ENCODE results near the gene SPTBN4.

SPTBN4 gene

DNA sequence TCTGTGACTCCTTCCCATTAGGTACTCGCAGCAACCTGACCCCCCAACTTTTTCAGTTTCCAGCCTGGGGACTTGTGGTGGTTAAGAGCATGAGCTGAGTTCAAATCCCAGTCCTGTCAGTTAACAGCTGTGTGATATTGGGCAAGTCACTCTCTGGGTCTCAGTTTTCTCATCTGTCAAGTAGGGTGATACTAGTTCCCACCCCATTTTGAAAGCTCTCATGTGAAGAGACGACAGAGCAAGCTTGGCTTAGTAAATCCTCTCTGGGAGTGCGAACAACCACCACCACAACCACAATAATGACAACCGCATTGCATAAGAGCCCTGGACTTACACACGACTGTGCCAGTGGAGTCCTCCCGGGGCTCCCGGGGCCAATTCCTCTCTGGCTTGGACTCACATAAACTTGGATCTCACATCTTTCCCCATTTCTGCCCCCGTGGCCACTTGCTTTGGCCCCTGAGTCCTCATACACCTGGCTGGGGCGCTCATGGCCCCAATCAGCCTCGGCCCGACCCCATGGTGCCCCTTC lies 1.7 kb upstream of the SPTBN4 start:
- Histone ChIP-seq H2AFZ (ENCODE audit: low read length) (peak overlapping the region; percentile 83), H3K27ac (ENCODE audit: low read length) (no peak overlapping the region), H3F3A (ENCODE audit: insufficient read depth, low read length) (0 out of 2 replicates have a peak, but pooled peaks cover 3% of the 10 kb centered on the region), H3K9ac (ENCODE audit: low read length) (peak overlapping the region; percentile 61), H3K79me2 (ENCODE audit: low read length) (no peaks in the 10 kb centered on the region), H3K9me2 (replicated peaks; ENCODE audit: insufficient read depth, low read length) (no peaks in the 10 kb centered on the region), H3K9me3 (replicated peaks; ENCODE audit: insufficient read depth, low read length) (no peaks in the 10 kb centered on the region), H4K20me1 (ENCODE audit: insufficient read depth, low read length) (no peaks in the 10 kb centered on the region), H3K4me1 (ENCODE audit: low read length) (peaks cover 20% of the 10 kb centered on the region), H3K4me3 (ENCODE audit: low read length) (peak overlapping the region; percentile 80), H3K27me3 (replicated peaks; ENCODE audit: insufficient read depth, low read length) (peaks cover 13% of the 10 kb centered on the region), H3K4me2 (ENCODE audit: low read depth, low read length) (peak overlapping the region; percentile 63), H3K36me3 (replicated peaks; ENCODE audit: insufficient read depth, low read length) (no peaks in the 10 kb centered on the region)
- DNase-seq = peak; percentile 26
- TF ChIP-seq, protein P1, sequence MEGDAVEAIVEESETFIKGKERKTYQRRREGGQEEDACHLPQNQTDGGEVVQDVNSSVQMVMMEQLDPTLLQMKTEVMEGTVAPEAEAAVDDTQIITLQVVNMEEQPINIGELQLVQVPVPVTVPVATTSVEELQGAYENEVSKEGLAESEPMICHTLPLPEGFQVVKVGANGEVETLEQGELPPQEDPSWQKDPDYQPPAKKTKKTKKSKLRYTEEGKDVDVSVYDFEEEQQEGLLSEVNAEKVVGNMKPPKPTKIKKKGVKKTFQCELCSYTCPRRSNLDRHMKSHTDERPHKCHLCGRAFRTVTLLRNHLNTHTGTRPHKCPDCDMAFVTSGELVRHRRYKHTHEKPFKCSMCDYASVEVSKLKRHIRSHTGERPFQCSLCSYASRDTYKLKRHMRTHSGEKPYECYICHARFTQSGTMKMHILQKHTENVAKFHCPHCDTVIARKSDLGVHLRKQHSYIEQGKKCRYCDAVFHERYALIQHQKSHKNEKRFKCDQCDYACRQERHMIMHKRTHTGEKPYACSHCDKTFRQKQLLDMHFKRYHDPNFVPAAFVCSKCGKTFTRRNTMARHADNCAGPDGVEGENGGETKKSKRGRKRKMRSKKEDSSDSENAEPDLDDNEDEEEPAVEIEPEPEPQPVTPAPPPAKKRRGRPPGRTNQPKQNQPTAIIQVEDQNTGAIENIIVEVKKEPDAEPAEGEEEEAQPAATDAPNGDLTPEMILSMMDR (IDR thresholded peaks at IDR 0.05; ENCODE audit: low read length) = no peak
- TF ChIP-seq EZH2 (optimal IDR thresholded peaks at IDR 0.05; ENCODE audit: low read depth, low read length) = no peak
- no peak for TF ChIP-seq EZH2phosphoT487 (IDR thresholded peaks at IDR 0.05; ENCODE audit: low read length)

DNA sequence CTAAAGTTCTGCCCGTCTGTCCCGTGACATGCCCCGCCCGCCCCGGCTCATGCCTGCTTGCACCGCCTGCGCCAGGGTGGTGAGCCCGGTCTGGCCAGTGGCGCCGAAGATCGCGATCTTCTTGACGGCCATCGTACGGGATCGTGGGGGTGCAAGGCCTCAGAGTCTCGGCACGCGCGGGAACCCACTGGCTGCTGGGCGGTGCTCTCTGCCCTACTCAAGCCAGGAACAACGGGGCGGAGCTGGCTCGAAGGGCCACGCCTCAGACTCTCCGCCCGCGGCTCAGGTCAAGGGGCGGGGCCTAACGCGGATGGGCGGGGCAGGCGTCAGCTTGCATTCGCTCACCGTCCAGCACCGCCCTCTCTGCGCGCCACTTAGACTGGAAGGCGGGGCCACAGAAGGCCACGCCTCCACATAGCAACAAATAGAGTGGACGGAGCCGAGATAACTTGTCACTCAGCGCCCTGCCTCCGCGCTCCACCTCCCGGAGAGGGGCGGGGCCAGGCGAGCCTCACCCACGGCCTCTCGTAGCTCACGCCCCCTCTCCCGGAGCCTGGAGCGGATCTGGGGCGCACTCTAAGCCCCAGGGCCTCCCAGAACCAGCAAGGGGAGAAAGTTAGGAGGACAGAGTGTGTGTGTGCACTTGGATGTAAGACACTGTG lies 1.1 kb upstream of the SPTBN4 start, which contains the start of gene BLVRB:
BLVRB (minus strand) TSS at position 189 of the 662 bp plus-strand sequence; CDS start at position 132, 57 bp downstream.
- no peaks in the 10 kb centered on the region for H3K36me3 ChIP-seq (replicated peaks; ENCODE audit: insufficient read depth, low read length)
- H3K9me2 ChIP-seq (replicated peaks; ENCODE audit: insufficient read depth, low read length) = no peaks in the 10 kb centered on the region
- TF ChIP-seq EZH2 (optimal IDR thresholded peaks at IDR 0.05; ENCODE audit: low read depth, low read length) (no peak), EZH2phosphoT487 (IDR thresholded peaks at IDR 0.05; ENCODE audit: low read length) (no peak)
- TF ChIP-seq, protein P1 (IDR thresholded peaks at IDR 0.05; ENCODE audit: low read length) = no peak
- H3K27ac ChIP-seq (ENCODE audit: low read length) = no peak within 1 kb of the TSS
- peak within 1 kb of the TSS; percentile 99 for H3K4me2 ChIP-seq (ENCODE audit: low read depth, low read length)
- DNase-seq = peak; percentile 99
- peak within 1 kb of the TSS; percentile 80 for H3K4me3 ChIP-seq (ENCODE audit: low read length)
- peak within 1 kb of the TSS; percentile 83 for H2AFZ ChIP-seq (ENCODE audit: low read length)
- peak within 1 kb of the TSS; percentile 61 for H3K9ac ChIP-seq (ENCODE audit: low read length)
- no peaks in the 10 kb centered on the region for H3K9me3 ChIP-seq (replicated peaks; ENCODE audit: insufficient read depth, low read length)
- H3K4me1 ChIP-seq (ENCODE audit: low read length) = peaks cover 20% of the 10 kb centered on the region
- 0 out of 2 replicates have a peak, but pooled peaks cover 3% of the 10 kb centered on the region for H3F3A ChIP-seq (ENCODE audit: insufficient read depth, low read length)
- H3K27me3 ChIP-seq (replicated peaks; ENCODE audit: insufficient read depth, low read length) = peaks cover 13% of the 10 kb centered on the region
- H4K20me1 ChIP-seq (ENCODE audit: insufficient read depth, low read length) = no peaks in the 10 kb centered on the region
- no peaks in the 10 kb centered on the region for H3K79me2 ChIP-seq (ENCODE audit: low read length)

DNA sequence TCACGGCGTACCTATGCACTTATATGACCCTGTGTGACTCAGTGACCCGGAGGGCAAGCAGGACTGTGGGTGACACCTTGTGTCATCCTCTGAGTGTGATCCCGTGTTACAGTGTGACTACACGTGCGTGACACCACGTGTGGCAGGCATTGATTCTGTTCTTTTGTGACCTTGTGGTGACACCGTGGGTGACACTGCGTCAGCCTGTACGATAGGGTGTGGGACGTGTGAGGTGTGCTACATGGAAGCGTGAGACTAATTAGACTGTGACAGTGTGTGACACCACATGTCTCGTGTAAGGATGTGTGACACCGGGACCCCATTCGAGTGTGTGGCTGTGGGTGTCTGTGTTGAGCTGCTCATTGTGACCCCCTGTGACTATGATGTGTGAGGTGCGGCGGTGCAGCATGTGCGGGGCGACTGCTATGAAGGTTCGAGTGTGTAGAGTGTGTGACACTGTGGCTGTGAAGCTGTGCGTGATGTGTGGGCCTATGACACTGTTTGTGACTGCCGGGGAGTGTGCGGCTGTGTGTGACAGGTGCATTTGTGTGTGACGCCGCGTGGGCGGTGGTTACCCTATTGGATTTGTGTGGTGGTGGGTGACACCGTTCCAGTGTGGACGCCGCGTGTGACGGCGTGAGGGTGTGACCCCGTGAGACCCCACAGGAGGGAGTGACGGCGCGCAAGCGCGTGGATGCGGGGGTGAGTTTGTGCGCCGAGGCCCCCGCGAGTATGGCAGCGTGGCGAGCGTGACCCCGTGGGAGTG lies 399 bp upstream of the SPTBN4 start:
- Histone ChIP-seq H3K27ac (ENCODE audit: low read length) (no peak overlapping the region), H3K9ac (ENCODE audit: low read length) (peak overlapping the region; percentile 1; the same call in 1 of the 2 replicates), H4K20me1 (ENCODE audit: insufficient read depth, low read length) (no peaks in the 10 kb centered on the region), H3K4me1 (ENCODE audit: low read length) (peaks cover 20% of the 10 kb centered on the region), H3K4me2 (ENCODE audit: low read depth, low read length) (peak overlapping the region; percentile 99), H3K9me3 (replicated peaks; ENCODE audit: insufficient read depth, low read length) (no peaks in the 10 kb centered on the region), H3K79me2 (ENCODE audit: low read length) (no peaks in the 10 kb centered on the region), H3K27me3 (replicated peaks; ENCODE audit: insufficient read depth, low read length) (peaks cover 13% of the 10 kb centered on the region), H3K4me3 (ENCODE audit: low read length) (peak overlapping the region; percentile 67), H3K36me3 (replicated peaks; ENCODE audit: insufficient read depth, low read length) (no peaks in the 10 kb centered on the region), H2AFZ (ENCODE audit: low read length) (peak overlapping the region; percentile 71), H3F3A (ENCODE audit: insufficient read depth, low read length) (0 out of 2 replicates have a peak, but pooled peaks cover 3% of the 10 kb centered on the region), H3K9me2 (replicated peaks; ENCODE audit: insufficient read depth, low read length) (no peaks in the 10 kb centered on the region)
- DNase-seq = no peak
- no peak for TF ChIP-seq EZH2phosphoT487 (IDR thresholded peaks at IDR 0.05; ENCODE audit: low read length)
- TF ChIP-seq, protein P1 (IDR thresholded peaks at IDR 0.05; ENCODE audit: low read length) = no peak
- TF ChIP-seq EZH2 (optimal IDR thresholded peaks at IDR 0.05; ENCODE audit: low read depth, low read length) = no peak

Measured in MM.1S (cell line).